NCI-H345 (cell line): ENCODE measurements around the gene EOGT.

Experiments
- DNase-seq: peaks from one replicate; lab custom pipeline; 2025; lab: John Stamatoyannopoulos, UW

EOGT gene

DNA sequence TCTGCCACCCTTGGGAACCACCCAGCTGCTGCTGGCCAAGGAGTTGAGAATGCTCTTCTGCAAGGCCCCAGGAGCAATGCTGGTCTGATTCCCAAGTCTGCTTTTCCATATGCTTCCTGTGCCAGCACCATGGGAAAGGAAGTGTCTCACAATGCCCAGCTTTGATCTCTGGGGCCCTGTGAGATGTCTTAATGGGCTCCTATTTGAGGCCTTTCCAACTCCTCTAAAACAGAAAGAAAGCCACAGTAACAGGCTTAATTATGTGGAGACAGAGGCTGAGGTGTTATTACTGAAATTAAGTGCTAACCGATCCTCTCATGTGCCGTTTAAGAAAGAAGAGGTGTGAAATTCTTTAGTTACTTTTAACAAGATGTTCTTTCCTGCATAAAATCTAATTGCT is 4.5 kb downstream of the EOGT start:
- no peak for DNase-seq

DNA sequence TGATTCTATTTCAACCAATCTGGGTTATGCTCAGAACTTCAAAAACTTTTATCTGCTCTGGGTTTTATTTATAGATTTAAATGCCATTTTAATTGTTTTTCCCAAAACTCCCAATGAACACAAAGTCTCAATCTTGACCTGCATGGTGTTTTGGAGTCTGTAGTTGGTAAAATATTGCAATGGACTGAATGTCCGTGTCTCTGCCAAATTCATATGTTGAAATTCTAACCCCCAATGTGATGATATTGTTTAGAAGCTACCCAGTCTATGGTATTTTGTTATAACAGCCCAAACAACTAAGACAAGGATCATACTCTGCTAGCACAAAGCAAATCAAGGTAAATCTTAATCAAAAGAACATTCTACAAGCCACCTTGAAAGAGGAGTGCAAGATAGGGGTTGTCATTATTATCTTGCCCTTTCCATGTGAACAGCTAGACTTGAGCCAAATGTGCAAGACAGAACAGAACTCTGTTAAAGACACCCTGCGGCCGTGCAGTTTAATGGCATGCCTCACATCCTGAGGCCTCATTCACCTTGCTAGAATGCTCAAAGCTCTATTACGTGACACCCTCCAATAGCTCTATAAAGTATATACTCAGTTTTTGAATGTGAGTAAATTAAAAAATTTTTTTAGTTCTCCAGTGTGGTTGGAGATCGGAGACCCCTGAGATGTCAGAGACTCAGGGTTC is 7.5 kb downstream of the EOGT start:
- DNase-seq, result no peak

DNA sequence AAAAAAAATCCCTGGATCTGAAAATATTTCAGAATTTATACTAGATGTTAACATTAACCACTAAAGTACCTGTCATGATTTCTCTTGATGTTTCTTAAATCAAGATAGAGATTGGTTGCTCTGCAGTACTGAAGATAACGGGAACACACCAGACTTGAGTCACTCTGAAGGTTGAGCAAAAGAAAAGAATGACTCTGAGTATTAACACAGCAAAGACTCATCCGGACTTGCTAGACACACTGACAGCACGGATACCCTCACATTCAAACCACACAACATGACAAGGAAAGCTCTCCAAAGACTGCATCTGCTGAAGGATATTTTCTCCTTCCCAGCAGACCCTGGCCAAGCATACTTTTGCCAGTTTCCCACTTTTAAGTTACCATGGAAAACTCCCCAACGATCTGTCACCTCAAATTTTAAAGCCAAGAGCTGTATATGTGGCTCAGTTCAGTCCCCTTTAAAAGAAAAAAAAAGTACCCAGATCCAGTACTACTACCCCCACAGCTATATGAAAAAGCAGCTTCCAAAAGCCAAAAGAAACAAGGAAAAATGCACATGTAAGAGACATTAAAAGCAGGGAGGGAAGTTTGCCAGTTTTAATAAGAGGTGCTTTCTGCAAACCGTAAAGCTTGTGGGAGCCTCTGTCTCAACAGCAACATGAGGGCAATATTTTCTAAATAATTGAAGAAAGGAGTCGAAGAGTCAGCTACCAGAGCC is 8.3 kb downstream of the EOGT start:
- DNase-seq, result no peak

DNA sequence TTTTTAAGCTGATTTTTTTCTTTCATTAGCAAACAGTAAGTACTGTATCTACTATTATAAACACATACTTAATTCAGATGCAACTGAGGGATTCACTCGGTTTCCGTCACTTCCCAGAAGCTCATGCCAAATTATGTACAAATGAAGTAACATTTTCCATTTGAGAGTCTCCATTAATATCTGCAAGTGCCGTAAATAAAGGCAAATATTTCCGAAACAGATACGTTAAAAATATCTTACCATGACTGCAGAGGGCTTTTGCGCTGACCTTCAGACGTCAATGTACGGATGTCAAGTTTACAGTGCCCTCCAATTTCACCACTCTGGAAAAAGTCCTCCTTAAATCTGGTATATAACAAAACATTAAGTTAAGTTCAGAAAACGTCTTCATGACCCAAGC is 9.3 kb downstream of the EOGT start:
- DNase-seq, result no peak

- no peak for DNase-seq
These were observed 13.9 kb downstream of the EOGT start for GRCh38 chr3:68999605-69000004.

DNA sequence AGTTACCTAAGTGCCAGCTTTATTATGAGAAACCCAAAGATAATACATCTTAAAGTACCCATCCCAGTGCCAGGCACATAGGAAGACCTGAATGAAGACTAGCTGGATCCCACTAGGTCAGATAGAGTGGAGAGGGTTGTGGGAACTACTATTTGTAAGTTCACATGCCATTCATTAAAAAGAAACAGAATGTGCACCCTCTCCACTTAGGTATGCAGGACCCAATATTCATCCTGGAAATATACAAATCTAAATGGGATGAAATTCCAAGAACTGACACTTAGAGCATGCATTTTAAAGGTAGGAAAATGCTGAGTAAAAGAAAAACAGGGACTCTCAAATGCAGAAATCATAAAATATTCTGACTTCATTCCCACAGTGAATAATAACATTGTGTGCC is 14.3 kb downstream of the EOGT start:
- DNase-seq, result no peak

GRCh38 chr3:68997887-68998286 is 15.6 kb downstream of the EOGT start:
- no peak for DNase-seq

DNA sequence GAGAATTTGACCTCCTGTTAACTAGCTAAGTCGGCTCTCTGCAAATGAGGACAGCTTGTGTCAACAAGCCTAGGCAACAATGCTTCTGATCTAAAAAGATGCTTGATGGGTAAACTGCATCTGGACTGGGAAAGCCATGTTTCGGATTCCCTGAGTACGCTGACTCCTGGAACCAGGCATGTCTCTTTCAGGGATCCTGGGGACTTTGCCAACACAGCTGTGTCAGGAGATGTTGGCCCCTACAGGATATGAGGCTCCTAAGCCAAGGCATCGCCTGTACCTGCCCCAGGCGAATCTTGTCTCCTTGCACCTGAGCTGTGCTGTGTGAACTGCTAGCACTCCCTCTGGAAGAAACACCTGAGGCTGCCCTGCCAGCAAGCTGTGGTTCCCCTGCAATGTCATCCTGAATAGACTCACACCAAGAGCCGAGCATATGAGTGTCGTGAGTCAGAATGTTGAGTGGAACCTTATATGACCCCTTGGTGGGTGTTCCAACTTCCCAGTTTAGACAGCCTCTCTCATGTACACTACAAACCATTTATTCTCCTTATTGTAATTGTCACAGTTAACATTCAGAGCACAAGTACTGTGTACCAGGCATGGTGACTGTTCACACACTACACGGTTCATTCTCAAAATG is 17.0 kb downstream of the EOGT start:
- no peak for DNase-seq

GRCh38 chr3:68988740-68989139 is 24.7 kb downstream of the EOGT start:
- no peak for DNase-seq

GRCh38 chr3:68987322-68987721 is 26.2 kb downstream of the EOGT start:
- no peak for DNase-seq

DNA sequence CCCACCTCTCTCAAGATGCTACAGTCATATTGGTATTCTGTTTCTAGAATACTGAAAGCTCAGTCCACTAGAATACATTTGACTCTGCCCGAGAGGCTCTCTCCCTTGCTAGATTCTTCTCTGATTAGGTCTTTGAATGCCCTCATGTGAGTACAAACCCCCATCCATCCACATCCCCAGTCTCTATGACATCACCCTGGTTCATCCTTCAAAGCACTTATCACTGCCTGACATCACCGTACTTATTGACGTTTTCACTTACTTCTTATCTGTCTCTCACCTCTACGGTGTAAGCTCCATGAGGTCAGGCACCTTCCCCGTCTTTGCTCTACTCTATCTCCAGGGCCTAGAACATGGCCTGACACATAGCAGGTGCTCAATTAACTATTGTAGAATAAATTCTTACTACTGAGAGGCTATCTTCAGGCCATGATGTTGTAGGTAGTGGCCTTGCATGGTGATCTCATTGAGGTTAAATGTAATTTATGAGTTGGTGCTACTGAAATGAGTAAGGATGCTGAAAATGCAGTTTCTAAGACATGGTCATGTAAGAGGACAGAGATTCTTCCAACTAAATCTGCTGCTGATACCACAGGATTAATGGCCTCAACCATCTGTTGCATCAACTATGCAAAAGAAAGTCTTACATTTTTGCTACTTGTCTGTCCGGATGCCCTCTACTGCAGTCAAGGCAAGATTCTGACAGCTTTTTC is 26.8 kb downstream of the EOGT start:
- DNase-seq, result no peak

DNA sequence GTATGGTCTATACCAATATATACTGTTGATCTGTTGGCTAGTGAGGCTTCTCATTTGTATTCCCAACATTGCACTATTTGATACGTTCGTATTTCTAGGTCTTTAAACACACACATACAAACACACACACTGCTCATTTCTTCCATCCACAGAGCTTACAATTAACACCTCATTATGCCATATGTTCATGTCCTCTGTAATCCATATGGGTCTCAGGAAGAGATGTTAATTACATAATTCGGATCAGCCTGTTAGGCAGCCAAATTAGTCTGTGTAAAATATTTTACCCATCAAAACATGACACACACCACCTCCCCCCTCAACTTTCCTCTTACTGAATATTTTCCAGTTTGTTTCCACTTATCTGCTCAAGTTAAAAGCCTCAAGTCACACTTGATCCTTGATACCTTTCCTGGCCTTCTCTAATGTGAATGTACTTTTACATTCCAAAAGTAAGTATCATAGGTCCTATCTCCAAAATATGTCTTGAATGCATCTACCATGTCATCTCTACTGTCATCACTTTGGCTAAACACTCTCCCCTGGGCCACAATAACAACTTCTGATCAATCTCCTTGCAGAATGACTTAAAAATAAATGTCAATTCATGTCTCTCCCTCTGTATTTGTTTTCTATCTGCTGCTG is 28.2 kb downstream of the EOGT start:
- DNase-seq, result no peak

- no peak for DNase-seq
These were observed 29.4 kb downstream of the EOGT start for GRCh38 chr3:68984011-68984530.

- no peak for DNase-seq
These were observed 35.9 kb downstream of the EOGT start for GRCh38 chr3:68977486-68978167.

DNA sequence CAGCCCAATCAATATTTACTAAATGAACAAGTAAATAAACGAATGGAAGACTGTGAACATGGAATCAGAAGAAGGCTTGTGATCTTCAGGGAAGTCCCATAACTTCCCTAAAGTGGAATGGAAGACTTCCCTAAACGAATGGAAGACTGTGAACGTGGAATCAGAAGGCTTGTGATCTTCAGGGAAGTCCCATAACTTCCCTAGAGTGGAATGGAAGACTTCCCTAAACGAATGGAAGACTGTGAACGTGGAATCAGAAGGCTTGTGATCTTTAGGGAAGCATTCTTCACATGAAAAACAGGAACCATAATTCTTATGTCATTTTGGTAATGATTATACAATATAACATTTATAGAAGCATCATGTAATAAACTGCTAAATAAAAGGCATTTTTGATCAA is 38.8 kb downstream of the EOGT start:
- DNase-seq, result no peak

DNA sequence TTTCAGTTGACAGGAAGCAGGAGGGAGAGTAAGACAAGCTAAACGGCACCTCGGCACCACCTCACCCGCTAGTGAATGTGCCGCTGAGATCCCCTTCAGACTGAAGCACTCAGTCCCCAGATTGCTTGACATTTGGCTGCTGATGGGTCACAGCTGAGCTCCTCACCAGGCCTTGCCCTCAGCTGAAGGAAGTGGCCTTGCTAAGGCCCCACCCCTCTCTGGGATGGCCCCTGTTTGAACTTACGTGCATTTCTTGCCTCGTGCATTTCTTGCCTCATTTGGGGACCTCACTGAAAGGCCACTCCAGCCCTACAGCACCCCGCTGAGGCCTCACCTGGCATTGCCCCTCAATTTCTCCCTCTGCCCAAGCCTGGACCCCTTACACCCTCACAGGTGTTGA is 39.8 kb downstream of the EOGT start:
- DNase-seq, result no peak

GRCh38 chr3:68972358-68972979 is 41.0 kb downstream of the EOGT start:
- peak; percentile 21 for DNase-seq

DNA sequence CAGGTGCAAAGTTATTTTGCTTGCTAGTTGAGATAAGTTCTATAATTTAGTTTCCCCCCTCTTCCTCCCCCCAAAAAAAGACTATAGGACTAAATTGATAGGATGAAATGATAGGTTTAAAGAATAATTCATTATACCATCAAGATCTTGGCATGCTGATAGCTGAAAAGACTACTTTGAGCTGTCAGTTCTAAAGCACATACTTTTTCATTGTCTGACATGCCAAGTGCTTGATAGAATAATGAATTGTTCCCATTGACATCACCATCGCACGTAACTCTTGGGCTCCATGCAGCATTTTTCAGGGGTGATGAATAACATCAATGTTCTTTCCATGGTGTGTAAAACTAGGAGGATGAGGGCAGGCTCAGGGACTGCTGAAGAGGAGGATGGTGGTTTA is 48.8 kb downstream of the EOGT start:
- DNase-seq, result no peak

GRCh38 chr3:68963891-68964290 is 49.6 kb downstream of the EOGT start:
- no peak for DNase-seq

DNA sequence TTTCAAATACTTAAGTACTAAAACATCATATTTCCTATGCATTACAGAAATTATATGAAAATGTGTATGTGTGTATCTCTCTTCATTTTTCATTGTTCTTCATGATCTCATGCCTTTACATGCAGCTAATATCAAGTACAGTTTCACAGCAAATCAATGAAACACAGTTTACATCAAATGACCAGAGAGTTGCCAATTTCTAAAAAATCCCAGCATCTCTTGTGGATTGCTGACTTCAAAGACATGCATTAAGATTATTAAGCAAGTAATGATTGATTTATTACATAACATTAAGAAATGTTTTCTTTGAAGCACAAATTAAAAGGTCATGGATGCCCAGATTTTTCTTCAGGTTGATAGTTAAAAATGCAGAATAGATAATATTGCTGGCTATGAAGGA is 50.1 kb downstream of the EOGT start:
- DNase-seq, result no peak

DNA sequence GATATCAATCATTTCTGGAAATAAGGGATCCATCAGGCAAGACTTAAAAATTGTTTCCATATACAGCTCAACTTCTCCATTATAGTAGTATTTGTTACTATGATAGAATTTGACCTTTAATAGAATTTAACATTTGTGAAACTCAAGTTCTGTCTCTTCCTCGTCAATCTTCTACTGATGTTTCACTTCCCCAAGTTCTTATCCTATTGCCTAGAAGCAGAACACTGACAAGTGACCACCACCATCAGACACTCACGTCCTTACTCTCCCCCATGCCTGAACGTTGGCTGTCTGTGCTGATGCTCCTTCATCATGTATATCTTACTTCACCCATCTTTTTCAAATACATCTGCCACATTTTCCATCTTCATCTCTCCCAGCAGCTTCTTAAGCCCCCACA is 54.6 kb downstream of the EOGT start:
- DNase-seq, result no peak
